ENCODE measurements around the gene CASS4.
"Not testable (repeated sequence)": the region's sequence is repeated elsewhere in the genome, so short reads cannot be mapped to it uniquely, and the experiment has no call there.

The CASS4 gene, protein sequence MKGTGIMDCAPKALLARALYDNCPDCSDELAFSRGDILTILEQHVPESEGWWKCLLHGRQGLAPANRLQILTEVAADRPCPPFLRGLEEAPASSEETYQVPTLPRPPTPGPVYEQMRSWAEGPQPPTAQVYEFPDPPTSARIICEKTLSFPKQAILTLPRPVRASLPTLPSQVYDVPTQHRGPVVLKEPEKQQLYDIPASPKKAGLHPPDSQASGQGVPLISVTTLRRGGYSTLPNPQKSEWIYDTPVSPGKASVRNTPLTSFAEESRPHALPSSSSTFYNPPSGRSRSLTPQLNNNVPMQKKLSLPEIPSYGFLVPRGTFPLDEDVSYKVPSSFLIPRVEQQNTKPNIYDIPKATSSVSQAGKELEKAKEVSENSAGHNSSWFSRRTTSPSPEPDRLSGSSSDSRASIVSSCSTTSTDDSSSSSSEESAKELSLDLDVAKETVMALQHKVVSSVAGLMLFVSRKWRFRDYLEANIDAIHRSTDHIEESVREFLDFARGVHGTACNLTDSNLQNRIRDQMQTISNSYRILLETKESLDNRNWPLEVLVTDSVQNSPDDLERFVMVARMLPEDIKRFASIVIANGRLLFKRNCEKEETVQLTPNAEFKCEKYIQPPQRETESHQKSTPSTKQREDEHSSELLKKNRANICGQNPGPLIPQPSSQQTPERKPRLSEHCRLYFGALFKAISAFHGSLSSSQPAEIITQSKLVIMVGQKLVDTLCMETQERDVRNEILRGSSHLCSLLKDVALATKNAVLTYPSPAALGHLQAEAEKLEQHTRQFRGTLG
- 35.7 to 42.4 reads per million in 2 donors for total RNA-seq

DNA sequence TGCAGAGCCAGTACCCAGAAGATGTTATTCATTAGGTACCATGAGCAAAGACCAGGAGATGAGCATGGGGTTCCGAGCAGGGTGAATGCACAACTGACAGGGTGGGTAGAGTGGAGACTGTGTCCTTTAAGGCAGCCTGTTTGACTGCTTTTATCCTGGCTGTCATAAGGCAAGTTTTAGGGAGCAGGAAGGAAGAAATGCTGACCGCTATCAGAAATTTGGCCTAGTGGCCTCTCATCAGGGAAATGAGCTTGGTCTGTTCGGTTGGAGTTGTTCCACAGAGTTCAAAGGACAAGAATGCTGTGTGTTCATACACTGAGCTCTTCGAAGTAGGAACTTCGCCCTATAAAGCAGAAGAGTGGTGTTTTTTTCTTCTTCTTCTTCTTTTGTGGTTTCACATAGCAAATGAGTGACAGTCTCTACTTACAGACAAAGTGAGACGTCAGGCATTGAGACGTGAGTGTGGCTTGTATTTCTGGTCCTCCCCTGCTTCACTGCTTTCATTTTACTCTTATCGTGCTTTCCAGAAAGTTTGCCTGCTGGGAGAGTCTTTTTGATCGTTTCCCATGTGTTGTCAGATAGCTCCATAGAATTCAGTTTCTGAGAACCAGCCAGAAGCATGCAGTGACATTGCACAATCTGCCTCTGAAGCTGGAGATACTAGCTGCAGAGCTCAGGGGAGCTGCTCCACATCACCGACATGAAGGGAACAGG is at the start of gene CASS4:
Gene CASS4 (plus strand): TSS at position 502 of the 714 bp plus-strand sequence. CDS start 199 bp downstream, at position 701.
- DNase-seq: peak in 3 of 5 experiments; percentile 14 to 82 (median 60)

DNA sequence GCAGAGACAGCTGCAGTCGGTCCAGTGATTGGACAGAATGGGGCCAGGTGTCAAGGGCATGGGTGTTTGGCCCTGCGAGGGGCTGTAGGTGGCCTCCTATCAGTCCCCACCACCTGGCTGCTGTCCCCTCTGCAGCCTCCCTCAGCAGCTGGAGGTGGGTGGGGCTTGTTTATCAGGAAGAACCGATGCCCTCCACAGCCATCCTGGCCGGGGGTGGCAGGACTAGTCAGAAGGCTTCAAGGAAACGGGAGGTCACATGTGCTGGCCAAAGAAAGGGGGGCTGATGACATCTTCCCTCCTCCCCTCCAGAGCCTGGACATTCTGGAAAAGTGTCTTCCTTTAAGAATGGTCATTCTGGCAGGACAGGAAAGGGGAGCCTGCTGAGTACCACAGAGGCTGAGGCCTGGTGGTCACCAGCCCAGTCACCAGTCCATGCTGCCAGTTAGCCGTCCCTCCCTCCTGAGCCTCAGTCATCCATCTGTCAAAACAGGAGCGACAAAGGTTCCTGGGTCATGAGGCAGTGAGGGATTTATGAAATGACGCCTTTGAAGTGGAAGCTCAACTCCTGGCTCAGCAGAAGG is 49.1 kb upstream of the CASS4 start:
- DNase-seq: no peak

DNA sequence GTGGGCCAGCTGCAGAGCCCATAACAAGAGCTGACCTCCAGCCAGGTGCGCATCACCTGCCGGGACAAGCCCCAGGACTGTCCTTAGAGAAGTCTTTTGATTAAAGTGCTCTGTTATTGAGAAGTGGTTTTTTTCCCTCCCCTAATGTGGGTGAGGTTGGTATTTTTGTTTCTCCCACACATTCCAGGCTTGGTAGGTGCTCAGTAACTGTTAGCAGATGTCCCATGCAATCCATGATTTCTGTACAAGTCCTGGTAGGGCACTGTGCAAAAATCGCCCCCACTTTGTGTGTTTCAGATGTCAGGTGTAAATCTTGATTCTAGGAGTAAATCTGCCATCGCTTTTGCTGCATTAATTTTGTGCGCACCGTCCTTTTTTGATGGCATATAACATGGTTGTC is 48.6 kb upstream of the CASS4 start:
- DNase-seq: no peak

DNA sequence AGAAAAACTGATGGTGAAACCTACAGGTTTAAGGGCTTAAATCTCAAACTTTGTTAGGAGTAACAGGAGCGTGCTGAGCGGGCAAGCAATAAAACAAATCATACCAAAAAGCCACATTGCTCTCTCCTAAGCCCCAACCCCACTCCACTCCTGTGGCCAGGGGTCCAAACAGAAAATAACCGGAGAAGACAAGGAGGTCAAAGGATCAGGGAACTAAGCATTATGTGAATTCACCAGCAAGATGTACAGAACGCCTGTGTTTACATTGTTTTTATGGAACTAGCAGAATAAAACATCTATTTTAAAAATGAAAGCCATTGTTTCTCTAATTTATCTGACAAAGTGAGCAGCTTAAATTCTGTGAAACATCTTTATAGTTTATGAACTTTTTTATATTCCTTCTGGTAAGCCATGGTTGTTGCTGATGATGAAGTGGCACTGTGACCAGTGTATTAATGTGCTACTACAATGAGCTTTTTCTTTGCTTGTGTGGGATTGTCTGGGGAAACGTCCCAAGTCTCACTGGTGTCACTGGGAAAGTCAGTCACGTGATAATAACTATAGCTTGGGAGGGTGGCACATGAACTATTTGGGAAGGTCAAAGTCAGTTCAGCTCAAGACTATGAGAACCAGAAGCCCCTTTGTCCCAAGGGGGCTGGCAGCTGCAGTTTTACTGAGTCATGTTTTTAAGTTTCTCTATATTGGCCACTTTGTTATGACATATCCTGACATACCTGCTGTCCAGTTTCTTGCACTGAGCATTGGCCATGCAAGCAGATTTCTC is 43.5 kb upstream of the CASS4 start:
- DNase-seq: no peak

DNA sequence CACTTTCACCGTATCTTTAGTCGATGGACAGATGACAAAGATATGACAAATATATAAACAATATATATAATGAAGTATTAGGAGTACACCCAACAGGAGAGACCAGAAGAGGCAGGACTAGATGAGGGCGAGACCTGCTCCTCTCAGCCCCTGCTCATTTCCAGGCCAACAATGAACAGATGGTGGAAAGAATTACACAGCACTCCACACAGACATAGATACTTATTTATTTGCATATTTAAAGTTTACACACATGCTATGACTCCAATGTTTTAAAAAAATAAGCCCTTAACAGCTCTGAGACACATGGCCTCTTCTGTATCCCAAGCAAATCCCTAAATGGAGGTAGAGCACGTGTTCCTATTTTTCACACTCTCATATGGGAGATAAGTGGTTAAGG is 42.9 kb upstream of the CASS4 start:
- no peak for DNase-seq

DNA sequence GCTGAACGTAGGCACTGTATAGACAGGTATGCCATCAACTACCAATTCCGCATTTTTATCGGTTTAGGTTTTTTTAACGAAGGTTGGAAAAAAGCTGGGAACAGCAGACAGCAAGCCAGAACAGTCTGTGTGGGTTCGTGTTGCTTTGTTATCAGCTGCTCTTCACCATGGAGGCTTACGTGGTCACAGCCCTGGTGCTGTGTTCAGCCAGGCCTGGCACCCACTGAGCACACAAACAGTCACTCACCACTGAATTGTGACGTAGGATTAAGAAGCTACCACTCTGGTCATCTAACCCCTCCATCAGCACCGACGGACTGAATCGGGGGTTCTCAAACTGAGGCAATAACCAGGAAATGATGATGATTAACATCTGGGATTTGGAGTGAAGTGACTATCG is 40.1 kb upstream of the CASS4 start:
- DNase-seq: no peak

DNA sequence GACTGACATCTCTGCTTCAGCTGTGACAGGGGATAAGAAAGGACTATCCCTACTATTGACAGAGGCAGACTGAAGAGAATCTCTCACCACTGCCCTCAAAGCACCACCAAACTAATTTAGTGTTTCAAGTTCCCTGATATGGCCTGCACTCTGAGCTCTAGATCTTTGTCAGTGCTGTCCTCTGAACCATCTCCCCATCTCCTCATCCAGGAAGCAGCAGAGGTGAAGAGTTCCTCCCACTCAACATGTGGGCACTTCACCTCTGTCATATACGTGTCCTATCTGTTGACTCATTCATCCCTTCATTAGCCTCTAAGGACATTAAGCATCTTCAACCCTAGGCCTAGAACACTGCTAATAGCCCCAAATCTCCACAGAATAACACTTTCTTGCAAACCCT is 39.2 kb upstream of the CASS4 start:
- peak in 1 of 5 experiments; percentile 54 for DNase-seq

DNA sequence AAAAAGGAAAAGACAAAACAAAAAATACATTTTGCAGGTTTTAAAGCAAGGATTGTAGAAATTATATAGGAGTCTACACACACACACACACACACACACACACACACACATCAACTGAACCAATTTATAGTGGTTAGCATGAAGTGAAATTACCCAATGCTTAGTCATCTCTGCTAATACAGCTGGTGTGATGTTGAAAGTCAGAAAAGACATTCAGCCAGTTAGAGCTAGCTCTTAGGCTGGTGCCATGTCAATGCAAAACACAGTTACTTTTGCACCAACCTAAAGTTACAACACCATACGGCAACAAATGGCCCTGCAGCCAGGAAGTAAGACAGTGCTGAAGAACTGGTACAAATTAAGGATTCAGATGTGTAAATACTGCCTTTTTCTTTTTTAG is 38.1 kb upstream of the CASS4 start:
- peak in 1 of 5 experiments; percentile 91 for DNase-seq

DNA sequence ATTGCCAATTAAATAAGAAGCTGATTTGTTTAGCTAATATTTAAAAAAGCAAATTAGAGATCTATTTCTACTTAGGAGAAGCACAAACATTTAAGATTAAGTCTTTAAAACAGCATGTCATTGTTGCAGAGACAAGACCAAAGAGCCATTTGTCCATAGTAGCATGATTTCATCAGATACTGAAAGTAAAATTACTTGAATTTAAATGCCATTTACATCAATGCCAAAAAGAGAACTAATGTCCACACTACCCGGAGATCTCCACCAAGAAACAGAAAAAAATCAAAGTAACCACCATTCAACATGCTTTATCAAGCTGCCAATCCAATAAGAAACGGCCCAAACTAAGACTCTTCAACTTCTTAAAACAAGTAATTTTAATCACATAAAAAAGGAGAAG is 35.7 kb upstream of the CASS4 start:
- no peak for DNase-seq

DNA sequence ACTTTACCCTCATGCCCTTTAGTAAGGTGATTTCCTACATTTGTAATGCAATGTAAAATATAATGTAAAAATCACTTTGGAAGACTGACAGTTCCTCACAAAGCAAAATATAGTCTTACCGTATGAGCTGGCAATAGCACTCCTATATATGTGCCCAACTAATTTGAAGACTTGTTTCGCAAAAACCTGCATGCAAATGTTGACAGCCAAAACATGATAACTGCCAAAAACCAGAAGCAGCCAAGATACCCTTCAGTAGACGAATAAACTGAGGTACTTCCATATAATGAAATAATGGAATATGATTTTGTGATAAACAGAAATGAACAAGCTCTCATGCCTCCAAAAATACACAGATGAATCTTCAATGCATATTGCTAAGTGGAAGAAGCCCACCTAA is 33.7 kb upstream of the CASS4 start:
- no peak for DNase-seq

DNA sequence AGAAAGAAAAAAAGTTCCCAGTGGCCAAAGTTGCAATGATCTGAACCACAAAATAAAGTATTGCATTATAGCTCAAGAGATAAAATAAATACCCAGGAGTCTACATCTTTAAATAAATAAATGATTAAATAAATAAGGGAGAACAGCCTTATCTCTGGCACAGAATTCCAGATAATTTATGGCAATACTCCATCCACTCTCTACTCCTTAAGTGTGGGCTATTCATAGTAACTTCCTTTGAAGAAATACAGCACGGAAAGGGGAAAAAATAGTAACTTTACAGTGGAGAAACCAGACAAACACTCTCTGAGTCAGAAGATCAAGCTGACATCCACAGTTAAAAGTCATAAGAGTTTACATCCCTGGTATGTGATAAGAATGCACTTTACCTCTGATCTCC is 31.7 kb upstream of the CASS4 start:
- DNase-seq: no peak

DNA sequence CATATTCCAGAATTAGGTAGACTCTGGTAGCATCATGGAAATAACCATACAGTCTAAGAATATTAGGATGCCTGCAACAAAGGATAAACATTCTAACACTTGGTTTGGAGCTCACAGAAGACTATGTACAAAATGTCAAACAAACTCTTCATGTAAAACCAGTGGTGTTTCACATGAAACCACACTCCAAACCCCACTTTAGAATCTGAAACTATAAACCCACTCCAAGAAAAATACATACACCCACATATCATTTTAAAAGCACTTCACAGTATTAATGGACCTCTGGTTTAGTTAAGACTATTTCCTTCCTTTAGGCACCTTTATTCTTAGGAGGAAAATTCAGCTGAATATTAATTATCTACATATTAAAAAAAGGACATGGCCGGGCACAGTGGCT is 30.6 kb upstream of the CASS4 start:
- no peak for DNase-seq

DNA sequence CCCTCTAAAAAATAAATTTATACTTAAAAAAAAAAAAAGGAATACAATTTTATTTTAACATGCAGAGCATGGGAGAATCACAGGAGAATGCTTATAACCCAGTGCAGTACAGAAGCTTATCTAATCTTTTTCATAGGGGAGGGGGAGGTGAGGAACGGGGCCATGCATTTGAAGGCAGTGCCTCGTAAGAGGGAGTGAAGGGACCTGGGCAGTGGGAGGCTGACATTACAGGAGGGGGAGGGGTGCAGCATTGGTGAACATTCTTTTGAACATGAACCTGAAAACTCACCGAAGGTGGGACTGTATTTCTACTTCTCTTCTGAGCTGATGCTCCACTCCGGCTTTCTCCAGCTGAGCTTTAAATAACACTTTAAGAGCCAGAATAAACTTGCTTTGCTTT is 29.4 kb upstream of the CASS4 start:
- DNase-seq: no peak

DNA sequence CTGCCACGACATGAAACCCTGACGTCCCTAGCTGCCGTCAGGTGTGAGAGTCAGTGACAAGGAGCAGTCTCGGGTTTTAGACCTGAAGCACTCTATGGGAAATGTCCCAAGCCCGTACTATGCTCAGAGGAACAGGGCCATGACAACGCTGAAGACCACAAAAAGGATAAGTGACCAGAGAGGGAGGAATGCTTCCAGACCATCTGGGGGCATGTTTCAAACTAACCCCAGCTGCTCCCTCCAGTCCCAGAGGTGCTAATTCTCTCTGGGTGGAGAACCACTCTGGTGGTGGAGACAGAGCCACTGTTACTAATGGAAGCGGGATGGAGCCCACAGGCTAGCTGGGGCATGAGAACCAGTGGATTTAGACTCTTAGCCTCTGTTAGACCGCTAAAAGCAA is 28.7 kb upstream of the CASS4 start:
- no peak for DNase-seq

DNA sequence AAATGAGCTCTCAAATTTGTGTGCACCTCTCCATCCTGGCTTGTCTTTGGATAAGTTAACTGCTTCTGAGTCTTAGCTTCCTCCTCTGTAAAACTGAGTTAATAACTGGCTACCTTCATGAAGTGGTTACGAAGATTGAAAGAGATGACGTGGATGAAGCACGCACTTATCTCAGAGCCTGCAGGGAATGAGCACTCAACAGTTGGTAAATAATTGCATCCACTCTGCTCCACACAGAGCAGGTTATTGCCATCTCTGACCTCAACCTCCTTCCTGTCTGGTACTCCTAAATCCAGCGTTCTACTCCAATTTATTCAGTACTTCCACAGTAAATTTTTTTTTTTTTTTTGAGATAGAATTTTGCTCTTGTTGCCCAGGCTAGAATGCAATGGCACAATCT is 26.9 kb upstream of the CASS4 start:
- no peak for DNase-seq

DNA sequence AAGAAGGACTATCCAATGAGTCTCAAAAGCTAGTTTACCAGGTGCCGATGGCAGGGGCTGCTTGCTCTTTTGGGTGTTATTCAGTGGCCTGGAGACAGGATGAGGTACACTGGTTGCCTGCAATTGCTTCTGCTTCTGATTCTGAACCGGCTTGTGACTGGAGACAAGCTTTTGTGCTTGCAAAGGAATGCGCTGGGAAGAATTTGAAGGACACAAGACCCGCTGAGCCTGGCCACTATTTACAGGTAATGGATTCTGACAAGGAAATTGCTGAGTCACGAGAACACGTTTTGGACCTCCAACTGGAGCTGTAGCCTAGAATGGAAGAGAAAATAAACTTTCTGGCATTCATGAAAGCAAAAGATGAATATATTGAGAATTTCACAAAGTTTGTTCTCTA is 25.8 kb upstream of the CASS4 start:
- no peak for DNase-seq

DNA sequence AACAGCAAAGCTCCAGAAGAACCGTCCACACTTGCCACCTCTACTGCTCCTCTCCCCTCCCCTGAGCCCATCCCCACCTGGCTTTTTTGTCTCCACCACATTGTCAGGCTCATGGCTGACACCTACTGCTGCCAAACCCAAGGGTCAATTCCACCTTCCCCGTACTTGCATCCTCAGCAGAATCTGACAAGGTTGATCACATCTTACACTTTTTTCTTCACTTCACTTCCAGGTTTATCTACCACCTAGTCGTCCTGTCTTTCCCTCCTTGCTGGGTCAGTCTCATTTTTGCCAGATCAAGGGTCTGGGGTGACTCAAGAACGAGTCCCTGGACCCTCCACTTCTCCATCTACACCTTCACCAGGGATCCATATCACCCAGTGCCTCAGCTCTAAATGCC is 23.2 kb upstream of the CASS4 start:
- no peak for DNase-seq

DNA sequence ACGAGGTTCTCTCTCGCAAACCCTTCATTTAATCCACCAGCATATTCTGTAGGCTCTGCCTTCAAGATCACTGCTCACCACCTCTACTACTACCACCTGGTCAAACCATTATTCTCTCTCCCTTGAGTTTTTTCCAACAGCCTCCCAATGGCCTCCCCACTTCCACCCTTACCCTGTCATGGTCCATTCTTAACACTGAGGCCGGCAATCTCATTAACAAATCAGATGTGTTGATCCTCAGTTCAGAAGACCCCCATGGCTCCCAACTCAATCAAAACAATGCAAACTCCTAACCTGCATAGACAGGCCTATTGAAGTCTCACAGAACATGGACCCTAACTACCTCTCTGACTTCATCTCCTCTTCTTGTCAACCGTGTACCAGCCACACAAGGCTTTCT is 22.3 kb upstream of the CASS4 start:
- no peak for DNase-seq

DNA sequence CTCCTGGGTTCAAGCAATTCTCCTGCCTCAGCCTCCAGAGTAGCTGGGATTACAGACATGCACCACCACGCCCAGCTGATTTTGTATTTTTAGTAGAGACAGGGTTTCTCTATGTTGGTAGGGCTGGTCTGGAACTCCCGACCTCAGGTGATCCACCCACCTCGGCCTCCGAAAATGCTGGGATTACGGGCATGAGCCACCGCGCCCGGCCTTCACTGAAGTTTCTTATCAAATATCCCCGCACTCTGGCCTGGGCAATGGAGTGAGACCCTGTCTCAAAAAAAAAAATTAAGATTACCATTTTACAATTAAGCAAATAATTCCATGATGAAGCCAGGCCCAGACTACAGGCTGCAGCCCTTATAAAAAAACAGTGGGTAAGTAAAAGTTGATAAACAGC is 21.7 kb upstream of the CASS4 start:
- DNase-seq: not testable (repeated sequence)

DNA sequence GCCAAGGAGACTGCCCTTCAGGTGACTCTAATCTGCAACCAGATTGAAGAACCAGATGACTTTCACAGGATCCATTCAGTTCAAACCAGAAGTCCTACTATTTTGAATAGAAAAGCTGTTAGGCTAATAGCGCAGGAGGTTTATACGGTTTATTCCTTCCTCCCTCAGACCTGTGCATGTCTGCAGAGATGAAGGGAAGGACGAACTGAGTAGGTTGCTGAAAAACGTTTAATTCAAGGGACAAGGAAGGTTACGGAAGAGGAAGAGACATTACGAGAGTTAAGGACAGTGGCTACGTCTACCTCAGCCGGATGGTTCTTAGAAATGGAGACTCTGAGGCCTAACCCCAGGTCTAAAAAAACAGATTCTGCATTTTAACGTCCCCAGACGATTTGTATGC is 21.0 kb upstream of the CASS4 start:
- DNase-seq: peak in 1 of 5 experiments; percentile 55

DNA sequence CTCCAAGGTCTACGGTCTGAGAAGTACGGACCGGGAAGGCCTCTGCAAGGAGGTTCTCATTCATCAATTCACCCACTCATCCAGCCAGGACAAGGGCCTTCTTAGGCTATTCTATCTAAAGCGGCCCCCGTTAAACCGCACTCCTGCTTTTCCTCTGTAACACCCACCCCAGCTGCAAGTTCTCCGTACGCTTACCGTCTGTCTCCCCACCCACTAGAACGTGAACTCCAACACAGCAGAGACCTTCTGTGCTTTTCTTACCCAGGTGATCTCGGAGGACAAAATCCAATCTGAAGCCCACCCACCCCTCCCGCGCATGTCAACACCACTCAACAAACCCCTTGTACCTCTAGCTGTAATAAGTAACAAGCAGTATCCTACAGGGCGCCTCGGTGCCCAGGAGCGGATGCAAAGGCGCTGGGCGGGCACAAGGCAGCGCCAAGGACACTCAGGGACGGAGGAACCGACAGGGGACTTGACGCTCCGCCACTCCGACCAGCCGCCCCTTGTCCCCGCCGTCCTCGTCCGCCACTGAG is 20.4 kb upstream of the CASS4 start:
- DNase-seq: no peak

Measured in T-helper 2 cell (primary cell).